Breast epithelium (tissue), 3 donors: ENCODE data around the gene CXCL12.

Experiments
- CTCF ChIP-seq, 3 donors: fragments of 450-650 bp; IDR thresholded peaks; one replicate each; pipeline ENCODE4 v1.5.1; 2016 to 2017; ENCODE audit warnings: antibody characterized with exemption in 3 of 3, mild to moderate bottlenecking in 3 of 3, moderate library complexity in 3 of 3
- POLR2A ChIP-seq: fragments of 450-650 bp; IDR thresholded peaks from one replicate; pipeline ENCODE4 v1.6.1; 2016; ENCODE audit warnings: antibody characterized with exemption, mild to moderate bottlenecking, moderate library complexity

- TF ChIP-seq CTCF (IDR thresholded peaks at IDR 0.05) = no peak
- no peak for TF ChIP-seq POLR2A
These were observed 14.1 kb downstream of the CXCL12 start for GRCh38 chr10:44370731-44371248.
